ENCODE results near the gene KCNK5. TPM values are rescaled to one million over a fixed set of nuclear protein-coding genes. Genes with fewer than 3 reads are reported as not detected.

Gene KCNK5
- total RNA-seq, 6 donors from 2014 or later, result 8.9 to 34.6 (median 17.3) TPM

- DNase-seq (no peak), ATAC-seq (ENCODE audit: low FRiP score in 2 of 2) (peak in 1 of 2 donors; percentile 34)
- TF ChIP-seq CTCF (IDR thresholded peaks at IDR 0.05), result no peak
- TF ChIP-seq POLR2A (IDR thresholded peaks at IDR 0.05), result no peak
- TF ChIP-seq POLR2AphosphoS5 (IDR thresholded peaks at IDR 0.05), result no peak
- no peak for TF ChIP-seq EP300 (IDR thresholded peaks at IDR 0.05)
- Histone ChIP-seq H3K9me3 (no peaks in the 10 kb centered on the region), H3K27ac (peak overlapping the region in 3 of 4 donors; percentile 7 to 53 (median 45)), H3K27me3 (no peaks in the 10 kb centered on the region), H3K4me3 (no peak overlapping the region), H3K36me3 (no peaks in the 10 kb centered on the region), H3K4me1 (peaks cover 44 to 94% (median 67%) of the 10 kb centered on the region in 4 donors)
- WGBS, 2 donors, result 63 to 73% methylated on average over 8 to 11 of the region's 11 CpGs
These were observed 12.0 kb downstream of the KCNK5 start for GRCh38 chr6:39217177-39217864.

- H3K36me3 ChIP-seq, result no peaks in the 10 kb centered on the region
These were observed 13.6 kb downstream of the KCNK5 start for GRCh38 chr6:39215640-39216158.

GRCh38 chr6:39214846-39215639 is 14.2 kb downstream of the KCNK5 start:
- Histone ChIP-seq H3K36me3 (no peaks in the 10 kb centered on the region), H3K27me3 (no peaks in the 10 kb centered on the region), H3K4me1 (peaks cover 45 to 88% (median 66%) of the 10 kb centered on the region in 4 donors), H3K4me3 (no peak overlapping the region), H3K9me3 (no peaks in the 10 kb centered on the region), H3K27ac (peak overlapping the region; percentile 40 to 57 (median 46))
- peak; percentile 34 to 69 for ATAC-seq (ENCODE audit: low FRiP score in 2 of 2)
- no peak for TF ChIP-seq POLR2A (IDR thresholded peaks at IDR 0.05)
- no peak for TF ChIP-seq POLR2AphosphoS5 (IDR thresholded peaks at IDR 0.05)
- DNase-seq, result peak in 1 of 2 donors; percentile 78
- 32 to 35% methylated on average over 10 of the region's 10 CpGs for WGBS, 2 donors

More at GRCh38 chr6:39215640-39216158, 13.6 kb downstream of the KCNK5 start:
- TF ChIP-seq CTCF (IDR thresholded peaks at IDR 0.05) (no peak), EP300 (IDR thresholded peaks at IDR 0.05) (no peak), POLR2AphosphoS5 (IDR thresholded peaks at IDR 0.05) (no peak)
- Histone ChIP-seq H3K4me1 (peaks cover 44 to 87% (median 64%) of the 10 kb centered on the region in 4 donors), H3K4me3 (no peak overlapping the region), H3K9me3 (no peaks in the 10 kb centered on the region), H3K27ac (peak overlapping the region in 3 of 4 donors; percentile 16 to 51 (median 40)), H3K27me3 (no peaks in the 10 kb centered on the region)
- WGBS, 2 donors, result 57 to 59% methylated on average over 10 of the region's 10 CpGs
- DNase-seq (no peak), ATAC-seq (ENCODE audit: low FRiP score in 2 of 2) (no peak)

GRCh38 chr6:39214120-39214813 is 15.0 kb downstream of the KCNK5 start:
- WGBS, 2 donors, result 55 to 60% methylated on average over 7 to 8 of the region's 8 CpGs
- DNase-seq (no peak), ATAC-seq (ENCODE audit: low FRiP score in 2 of 2) (no peak)
- Histone ChIP-seq H3K4me3 (no peak overlapping the region), H3K4me1 (peaks cover 44 to 88% (median 70%) of the 10 kb centered on the region in 4 donors), H3K9me3 (no peaks in the 10 kb centered on the region), H3K27ac (peak overlapping the region; percentile 14 to 57 (median 30)), H3K27me3 (no peaks in the 10 kb centered on the region), H3K36me3 (no peaks in the 10 kb centered on the region)
- TF ChIP-seq POLR2A (IDR thresholded peaks at IDR 0.05) (no peak), CTCF (IDR thresholded peaks at IDR 0.05) (no peak)

Data from upper lobe of left lung (tissue), 6 donors.